Left renal cortex interstitium (tissue), 4 donors: ENCODE data around the gene OTOGL. TPM values are rescaled to one million over a fixed set of nuclear protein-coding genes. Genes with fewer than 3 reads are reported as not detected.
"Not testable (repeated sequence)": the region's sequence is repeated elsewhere in the genome, so short reads cannot be mapped to it uniquely, and the experiment has no call there.

Source experiments
- DNase-seq, 4 donors: peaks; one replicate each; pipeline ENCODE4 v3.0.0-alpha.2; 2013; ENCODE audit warnings: low read depth in 4 of 4, low spot score in 2 of 4, missing footprints in 1 of 4
- polyA plus RNA-seq, 4 donors: library from polyadenylated mRNA; unstranded; fragments of 120-200 nt; gene quantifications; one replicate each; pipeline ENCODE4 v1.2.1, GENCODE V29; 2013; ENCODE audit not compliant: insufficient read length in 4 of 4

Gene OTOGL
- polyA plus RNA-seq, 4 donors = 0.40 to 0.92 (median 0.82) TPM

- no peak for DNase-seq
Measured at GRCh38 chr12:80129895-80130530, 30.7 kb downstream of the OTOGL start.

GRCh38 chr12:80135624-80136023, 36.3 kb downstream of the OTOGL start:
- DNase-seq = no peak

- DNase-seq = no peak
Measured at GRCh38 chr12:80140005-80140404, 40.7 kb downstream of the OTOGL start.

DNA sequence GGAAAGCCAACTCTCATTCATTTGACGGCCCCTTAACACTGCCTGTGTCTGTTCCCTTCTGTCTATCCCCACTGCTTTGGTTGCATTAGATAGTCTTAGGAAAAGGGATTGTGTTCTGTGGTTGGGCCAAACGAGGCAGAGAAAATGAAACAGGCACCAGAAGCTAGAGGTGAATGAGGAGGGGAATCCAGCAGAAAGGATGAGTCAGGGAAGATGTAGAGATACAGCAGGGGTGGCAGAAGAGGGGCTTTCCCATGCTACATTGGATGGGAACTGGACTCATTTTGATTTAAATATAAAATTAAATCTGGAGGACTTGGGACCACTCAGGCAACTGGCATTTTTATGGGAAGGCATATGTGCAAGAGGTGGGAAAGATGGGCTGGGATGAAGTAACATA, 43.3 kb downstream of the OTOGL start:
- DNase-seq = no peak

DNA sequence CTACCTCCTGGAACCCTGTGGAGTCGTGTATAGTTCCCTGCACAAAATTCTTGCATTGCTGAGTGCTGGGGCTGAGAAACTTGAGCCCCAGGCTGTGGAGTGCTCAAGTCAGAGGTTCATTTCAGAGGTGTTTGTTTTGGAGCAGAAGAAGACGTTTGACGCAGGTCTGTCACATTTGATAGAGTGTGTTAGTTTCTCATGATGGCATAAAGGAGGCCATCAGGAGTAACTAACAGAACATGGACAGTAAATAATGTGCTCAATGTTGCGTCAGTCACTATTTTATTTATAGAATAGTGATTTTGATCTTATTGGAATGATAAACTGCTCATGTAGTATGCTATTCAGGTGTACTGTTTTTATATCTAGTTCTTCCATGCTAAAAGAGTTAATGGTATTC, 44.2 kb downstream of the OTOGL start:
- no peak for DNase-seq

DNA sequence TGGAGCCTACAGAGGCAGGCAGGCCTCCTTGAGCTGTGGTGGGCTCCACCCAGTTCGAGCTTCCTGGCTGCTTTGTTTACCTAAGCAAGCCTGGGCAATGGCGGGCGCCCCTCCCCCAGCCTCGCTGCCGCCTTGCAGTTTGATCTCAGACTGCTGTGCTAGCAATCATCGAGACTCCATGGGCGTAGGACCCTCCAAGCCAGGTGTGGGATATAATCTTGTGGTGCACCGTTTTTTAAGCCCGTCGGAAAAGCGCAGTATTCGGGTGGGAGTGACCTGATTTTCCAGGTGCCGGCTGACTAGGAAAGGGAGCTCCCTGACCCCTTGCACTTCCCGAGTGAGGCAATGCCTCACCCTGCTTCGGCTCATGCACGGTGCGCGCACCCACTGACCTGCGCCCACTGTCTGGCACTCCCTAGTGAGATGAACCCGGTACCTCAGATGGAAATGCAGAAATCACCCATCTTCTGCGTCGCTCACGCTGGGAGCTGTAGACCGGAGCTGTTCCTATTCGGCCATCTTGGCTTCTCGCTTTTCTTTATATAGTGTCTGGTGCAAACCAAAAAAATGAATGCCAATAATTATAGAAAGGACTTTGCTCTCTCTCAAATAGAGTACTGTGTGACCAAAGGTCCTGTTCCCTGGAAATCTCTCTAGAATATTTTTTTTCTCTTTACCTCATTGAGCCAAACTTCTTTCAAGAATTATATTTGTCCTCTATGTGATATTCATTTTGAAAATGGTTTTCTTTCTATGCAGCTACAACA, 50.4 kb downstream of the OTOGL start:
- DNase-seq = not testable (repeated sequence)

- no peak for DNase-seq
Measured at GRCh38 chr12:80151131-80151530, 51.8 kb downstream of the OTOGL start.

- DNase-seq = no peak
Measured at GRCh38 chr12:80154261-80154660, 54.9 kb downstream of the OTOGL start.

DNA sequence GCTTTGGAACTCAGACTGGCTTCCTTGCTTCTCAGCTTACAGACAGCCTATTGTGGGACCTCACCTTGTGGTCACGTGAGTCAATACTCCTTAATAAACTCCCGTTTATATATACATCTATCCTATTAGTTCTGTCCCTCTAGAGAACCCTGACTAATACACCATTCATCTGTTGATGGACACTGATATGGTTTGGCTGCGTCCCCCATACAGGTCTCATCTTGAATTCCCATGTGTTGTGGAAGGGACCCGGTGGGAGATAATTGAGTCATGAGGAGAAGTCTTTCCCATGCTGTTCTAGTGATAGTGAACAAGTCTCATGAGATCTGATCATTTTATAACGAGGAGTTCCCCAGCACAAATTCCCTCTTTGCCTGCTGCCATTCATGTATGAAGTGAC, 57.0 kb downstream of the OTOGL start:
- DNase-seq = no peak

DNA sequence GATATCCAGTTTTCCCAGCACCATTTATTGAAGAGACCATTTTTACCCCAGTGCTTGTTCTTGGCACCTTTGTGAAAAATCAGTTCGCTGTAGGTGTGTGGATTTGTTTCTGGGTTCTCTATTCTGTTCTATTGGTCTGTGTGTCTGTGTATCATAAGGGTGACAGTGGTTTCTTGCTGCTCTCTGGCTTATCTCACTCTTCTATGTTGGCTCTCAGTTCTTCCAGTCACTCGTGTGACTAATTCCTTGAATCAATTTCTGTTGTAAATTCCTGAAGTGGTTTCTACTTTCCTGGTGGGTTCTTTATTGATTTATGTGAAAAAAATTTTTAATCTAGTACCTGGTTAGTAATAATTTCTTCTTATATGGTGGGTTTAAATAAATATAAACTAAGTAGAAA, 58.3 kb downstream of the OTOGL start:
- DNase-seq = no peak

DNA sequence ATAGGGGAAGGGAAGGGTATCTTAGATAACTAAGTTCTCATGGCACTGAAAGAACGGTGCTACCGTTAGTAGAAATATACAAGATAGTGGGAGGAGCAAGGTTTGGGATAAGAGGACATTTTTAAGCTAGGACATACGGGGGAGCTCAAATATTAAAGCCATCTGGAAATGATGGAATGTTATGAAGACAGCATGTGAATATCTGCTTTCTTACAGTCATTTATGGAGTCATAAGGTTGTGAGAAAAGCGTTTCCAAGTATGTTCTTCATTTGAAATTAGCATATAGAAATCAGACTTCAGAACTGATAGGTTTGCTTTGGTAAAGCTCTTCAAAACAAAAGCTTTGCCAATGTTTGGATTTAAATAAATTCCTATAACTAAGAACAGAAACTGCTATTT, 62.3 kb downstream of the OTOGL start:
- no peak for DNase-seq

- no peak for DNase-seq
Measured at GRCh38 chr12:80162177-80162576, 62.8 kb downstream of the OTOGL start.

GRCh38 chr12:80165746-80166145, 66.4 kb downstream of the OTOGL start:
- DNase-seq = no peak

DNA sequence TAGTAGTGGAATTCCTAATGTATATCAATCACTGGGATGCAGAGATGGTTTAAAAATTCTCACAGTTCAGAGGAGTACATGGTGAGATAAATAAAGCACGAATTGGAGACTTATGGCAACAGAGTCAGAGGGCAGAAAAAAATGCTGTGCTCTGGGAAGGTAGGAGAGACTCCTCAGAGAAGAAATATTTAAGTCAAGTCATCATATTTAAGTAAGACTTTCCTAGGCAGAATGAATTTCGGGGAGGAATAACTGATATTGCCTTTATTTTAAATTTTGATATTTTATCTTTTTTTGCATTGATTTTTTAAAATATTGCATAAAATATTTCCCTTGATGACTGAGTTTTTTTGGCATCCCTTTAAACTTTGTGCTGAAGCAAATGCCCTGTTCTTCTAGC, 67.4 kb downstream of the OTOGL start:
- no peak for DNase-seq

- no peak for DNase-seq
Measured at GRCh38 chr12:80168936-80169335, 69.6 kb downstream of the OTOGL start.

- no peak for DNase-seq
Measured at GRCh38 chr12:80170915-80171314, 71.6 kb downstream of the OTOGL start.

GRCh38 chr12:80173083-80173864, 73.9 kb downstream of the OTOGL start:
- no peak for DNase-seq

DNA sequence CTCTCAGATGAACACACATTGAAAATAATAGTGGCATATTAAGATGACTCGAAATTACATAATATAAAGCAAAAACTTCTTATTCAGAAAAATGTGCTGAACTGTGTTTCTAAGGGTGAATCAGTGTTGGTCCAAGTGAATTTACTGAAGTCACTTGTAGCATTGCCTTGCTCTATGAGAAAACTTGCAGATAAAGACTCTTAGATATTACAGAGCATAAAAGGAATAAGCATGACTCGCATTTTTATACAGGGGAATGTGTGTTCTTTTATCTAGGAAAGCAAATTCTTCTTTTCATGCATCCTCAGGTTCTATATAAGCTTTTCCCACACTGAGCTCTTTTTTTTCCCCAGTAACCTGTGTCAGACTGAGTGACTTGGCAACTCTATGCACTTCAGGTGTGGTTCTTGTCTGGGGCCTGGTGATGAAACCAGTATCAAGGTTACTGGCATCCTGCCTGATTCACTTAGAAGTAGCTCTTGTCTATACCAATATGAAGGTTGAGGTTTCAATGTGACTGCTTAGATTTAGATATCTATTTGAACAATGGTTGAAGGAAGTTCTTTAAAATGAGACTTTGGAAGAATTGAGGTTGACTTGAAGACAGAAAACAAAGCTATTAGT, 76.1 kb downstream of the OTOGL start:
- no peak for DNase-seq

GRCh38 chr12:80176706-80177105, 77.4 kb downstream of the OTOGL start:
- no peak for DNase-seq

- no peak for DNase-seq
Measured at GRCh38 chr12:80178846-80179245, 79.5 kb downstream of the OTOGL start.

GRCh38 chr12:80183939-80184338, 84.6 kb downstream of the OTOGL start:
- no peak for DNase-seq
